Right lobe of liver (tissue), 4 donors: ENCODE data around the gene NOS1AP.

Experiments
- POLR2A ChIP-seq: fragments of 450-650 bp; IDR thresholded peaks from one replicate; pipeline ENCODE4 v1.6.1; 2017; ENCODE audit warnings: antibody characterized with exemption, mild to moderate bottlenecking
- TF ChIP-seq, protein P1 (sequence below), 4 donors: fragments of 200-600 bp in 3 of 4; fragments of 450-650 bp in 1 of 4; IDR thresholded peaks; one replicate each; pipeline versions ENCODE4 v1.5.1 to v1.8.0; 2016 to 2022; ENCODE audit warnings: antibody characterized with exemption in 4 of 4, mild to moderate bottlenecking in 2 of 4
- donor health status: DM: no; HTN: no; CAD: no.
- donor health status: DM: no; HTN: no; CAD: no.
- donor health status: DM: no; HTN: yes; CAD: no.

- TF ChIP-seq, protein P1, sequence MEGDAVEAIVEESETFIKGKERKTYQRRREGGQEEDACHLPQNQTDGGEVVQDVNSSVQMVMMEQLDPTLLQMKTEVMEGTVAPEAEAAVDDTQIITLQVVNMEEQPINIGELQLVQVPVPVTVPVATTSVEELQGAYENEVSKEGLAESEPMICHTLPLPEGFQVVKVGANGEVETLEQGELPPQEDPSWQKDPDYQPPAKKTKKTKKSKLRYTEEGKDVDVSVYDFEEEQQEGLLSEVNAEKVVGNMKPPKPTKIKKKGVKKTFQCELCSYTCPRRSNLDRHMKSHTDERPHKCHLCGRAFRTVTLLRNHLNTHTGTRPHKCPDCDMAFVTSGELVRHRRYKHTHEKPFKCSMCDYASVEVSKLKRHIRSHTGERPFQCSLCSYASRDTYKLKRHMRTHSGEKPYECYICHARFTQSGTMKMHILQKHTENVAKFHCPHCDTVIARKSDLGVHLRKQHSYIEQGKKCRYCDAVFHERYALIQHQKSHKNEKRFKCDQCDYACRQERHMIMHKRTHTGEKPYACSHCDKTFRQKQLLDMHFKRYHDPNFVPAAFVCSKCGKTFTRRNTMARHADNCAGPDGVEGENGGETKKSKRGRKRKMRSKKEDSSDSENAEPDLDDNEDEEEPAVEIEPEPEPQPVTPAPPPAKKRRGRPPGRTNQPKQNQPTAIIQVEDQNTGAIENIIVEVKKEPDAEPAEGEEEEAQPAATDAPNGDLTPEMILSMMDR (IDR thresholded peaks at IDR 0.05), result no peak
- no peak for TF ChIP-seq POLR2A
Observed at GRCh38 chr1:162360874-162361260, 291.4 kb downstream of the NOS1AP start.
